Stomach (tissue), 9 donors: ENCODE data around the gene PRKRA. TPM values are rescaled to one million over a fixed set of nuclear protein-coding genes. Genes with fewer than 3 reads are reported as not detected.

Source experiments
- DNase-seq, 2 donors: peaks; one replicate each; pipeline versions ENCODE4 v3.0.0 to v3.0.0-alpha.2; 2013 to 2019
- H3K27ac ChIP-seq, 5 donors: fragments of 200-600 bp in 4 of 5; sonication (generic) in 4 of 5; one replicate each; pipeline ENCODE4 v1.5.1; 2013 to 2019; ENCODE audit warnings: mild to moderate bottlenecking in 1 of 5, moderate library complexity in 1 of 5
- H3K27me3 ChIP-seq, 3 donors: fragments of 200-600 bp; sonication (generic); one replicate each; pipeline ENCODE4 v1.5.1; 2017 to 2019; ENCODE audit warnings: mixed run types in 1 of 3
- H3K36me3 ChIP-seq, 4 donors: fragments of 200-600 bp; sonication (generic); 1 replicate in 3 of 4; 2 replicates in 1 of 4; pipeline ENCODE4 v1.5.1; 2016 to 2019
- H3K4me1 ChIP-seq, 4 donors: fragments of 200-600 bp; sonication (generic); one replicate each; pipeline ENCODE4 v1.5.1; 2016 to 2019
- H3K4me3 ChIP-seq, 4 donors: fragments of 200-600 bp; sonication (generic) in 3 of 4; one replicate each; pipeline ENCODE4 v1.5.1; 2016 to 2019; ENCODE audit warnings: mild to moderate bottlenecking in 1 of 4
- H3K9me3 ChIP-seq, 4 donors: fragments of 200-600 bp; sonication (generic); one replicate each; pipeline ENCODE4 v1.5.1; 2016 to 2019
- CTCF ChIP-seq, 7 experiments: fragments of 450-650 bp in 4 of 7; fragments of 200-600 bp in 3 of 7; sonication (generic) in 3 of 7; IDR thresholded peaks; one replicate each; pipeline ENCODE4 v1.5.1; 2016 to 2019; ENCODE audit warnings: antibody characterized with exemption in 7 of 7, control low read depth in 2 of 7, mild to moderate bottlenecking in 1 of 7
- EP300 ChIP-seq: sonication (generic); formaldehyde crosslinking; IDR thresholded peaks from one replicate; pipeline ENCODE4 v1.6.1; 2017; ENCODE audit warnings: antibody characterized with exemption
- POLR2A ChIP-seq, 4 donors: fragments of 450-650 bp; IDR thresholded peaks; one replicate each; pipeline ENCODE4 v1.6.1; 2016; ENCODE audit warnings: antibody characterized with exemption in 4 of 4, control low read depth in 2 of 4, mild to moderate bottlenecking in 1 of 4, moderate library complexity in 1 of 4
- POLR2AphosphoS5 ChIP-seq, 3 donors: sonication (generic); formaldehyde crosslinking; IDR thresholded peaks; one replicate each; pipeline ENCODE4 v1.6.1; 2016; ENCODE audit warnings: antibody characterized with exemption in 3 of 3
- WGBS, 5 donors: extraction: QIAGEN DNeasy Blood & Tissue Kit in 3 of 5; methylation state at CpG; one replicate each; pipeline versions ENCODE4 v1.1.5 to v1.1.7; 2013 to 2018; 5-methylcytosine and 5-hydroxymethylcytosine counted together
- intact Hi-C: fragments of 100-400 bp; cut with DNase I; formaldehyde crosslinking; loops from one replicate; pipeline ENCODE4 v1.15.1; 2023; ENCODE audit warnings: low total_unique reads
- polyA plus RNA-seq, 3 donors: library from polyadenylated mRNA; stranded (reverse); fragments of 200-250 nt; gene quantifications; one replicate each; pipeline ENCODE4 v1.2.3, GENCODE V29; 2013
- total RNA-seq, 5 donors: library from RNA; depleted of rRNA; stranded (reverse); fragments of >200 nt; gene quantifications; one replicate each; pipeline versions ENCODE4 v1.1.0 to v1.2.3, GENCODE V29; 2014 to 2016
- donor health status: healthy with polysubstance abuse.
- donor health status: Bipolar disorder and iron deficiency.
- donor health status: healthy.

PRKRA gene
- total and polyA plus RNA-seq, 8 donors, result 30.6 to 145 (median 63.7) TPM

DNA sequence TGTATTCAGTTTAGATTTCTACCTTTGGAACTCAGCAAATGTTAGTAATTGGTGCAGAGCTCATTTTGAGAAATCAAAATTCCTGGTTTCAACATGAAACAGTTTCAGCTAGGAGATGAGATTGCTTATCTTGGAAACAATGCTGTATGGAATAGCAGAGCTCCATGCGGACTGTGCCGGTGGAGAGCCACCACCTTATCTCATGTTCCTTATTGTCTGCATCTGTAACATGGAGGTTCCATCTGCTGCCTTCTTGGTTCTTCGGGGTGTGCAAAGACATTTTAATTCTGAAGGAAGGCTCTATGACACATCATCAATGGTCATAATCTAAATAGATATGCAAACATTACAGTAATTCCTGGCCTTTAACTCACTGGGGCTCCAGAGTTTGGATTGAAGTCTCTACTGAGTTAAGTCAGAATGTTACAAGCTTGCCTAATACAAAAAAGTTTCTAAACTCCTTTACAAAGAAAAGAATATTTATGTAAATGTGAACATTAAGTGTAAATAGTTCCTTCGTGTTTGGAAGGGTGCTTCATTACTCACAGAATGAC, 65.3 kb downstream of the PRKRA start:
- no peak for TF ChIP-seq EP300
- no peak for TF ChIP-seq CTCF (IDR thresholded peaks at IDR 0.05)
- no peak for TF ChIP-seq POLR2A (IDR thresholded peaks at IDR 0.05)
- no peak for TF ChIP-seq POLR2AphosphoS5 (IDR thresholded peaks at IDR 0.05)
- Histone ChIP-seq H3K27me3 (no peaks in the 10 kb centered on the region), H3K4me1 (no peaks in the 10 kb centered on the region), H3K36me3 (peaks cover 0 to 8% (median 7%) of the 10 kb centered on the region in 4 donors), H3K4me3 (no peak overlapping the region), H3K27ac (no peak overlapping the region), H3K9me3 (no peaks in the 10 kb centered on the region)
- DNase-seq, result no peak
- WGBS, 5 donors, result 65 to 77% (median 71%) methylated on average over 4 of the region's 4 CpGs
- intact Hi-C loops, result no loop called here

- TF ChIP-seq POLR2A (IDR thresholded peaks at IDR 0.05), result no peak
- TF ChIP-seq POLR2AphosphoS5 (IDR thresholded peaks at IDR 0.05), result no peak
- no peak for TF ChIP-seq EP300
- TF ChIP-seq CTCF (IDR thresholded peaks at IDR 0.05), result no peak
- H3K9me3 ChIP-seq, result no peaks in the 10 kb centered on the region
- no peak overlapping the region for H3K4me3 ChIP-seq
- DNase-seq, result no peak
- H3K27me3 ChIP-seq, result no peaks in the 10 kb centered on the region
- no peak overlapping the region for H3K27ac ChIP-seq
- peaks cover 0 to 8% (median 7%) of the 10 kb centered on the region in 4 donors for H3K36me3 ChIP-seq
- 77 to 86% (median 81%) methylated on average over 5 of the region's 5 CpGs for WGBS, 5 donors
- intact Hi-C loops, result no loop called here
- H3K4me1 ChIP-seq, result no peaks in the 10 kb centered on the region
Observed at GRCh38 chr2:178383718-178384117, 67.3 kb downstream of the PRKRA start.

Other genes with a start within 250 kb of the PRKRA start
- gene PJVK, start 203 bp upstream of the PRKRA start, total RNA-seq, result 1 to 10 TPM in 2 of 5 donors, under 1 TPM in 1, not detected in 2; 0.72 to 8.8 (median 2.2) TPM
- gene PJVK, start 203 bp upstream of the PRKRA start, polyA plus RNA-seq, result 1 to 10 TPM; 1.4 to 5.3 (median 3.8) TPM
- gene FKBP7, start 27.4 kb upstream of the PRKRA start, total RNA-seq, result 10 to 100 TPM in 1 of 5 donors, 1 to 10 TPM in 3, under 1 TPM in 1; 0.87 to 31.4 (median 4.9) TPM
- gene FKBP7, start 27.4 kb upstream of the PRKRA start, polyA plus RNA-seq, result 1 to 10 TPM; 4.4 to 6.4 (median 4.4) TPM
- gene PLEKHA3, start 29.3 kb upstream of the PRKRA start, total RNA-seq, result 10 to 100 TPM in 3 of 5 donors, 1 to 10 TPM in 2; 1.7 to 36.2 (median 11.6) TPM
- gene PLEKHA3, start 29.3 kb upstream of the PRKRA start, polyA plus RNA-seq, result 1 to 10 TPM; 1.9 to 3.8 (median 3.5) TPM